H9 (cell line): Measurements from ENCODE around the gene KTN1. TPM values are rescaled to one million over a fixed set of nuclear protein-coding genes. Genes with fewer than 3 reads are reported as not detected.

Source experiments
- DNase-seq: peaks from one replicate; pipeline ENCODE4 v3.0.0-alpha.2; 2017
- H2AFZ ChIP-seq: one replicate; pipeline ENCODE4 v1.6.1; 2013; ENCODE audit warnings: mild to moderate bottlenecking, low read length, control low read depth, moderate library complexity
- H2AK5ac ChIP-seq: 2 replicates; pipeline ENCODE4 v1.6.1; 2013; ENCODE audit warnings: low read length, control low read depth, mixed read lengths; ENCODE audit not compliant: insufficient read length
- H2BK120ac ChIP-seq: one replicate; pipeline ENCODE4 v1.6.1; 2013; ENCODE audit warnings: low read depth, mild to moderate bottlenecking, low read length, control low read depth, inconsistent platforms; ENCODE audit not compliant: poor library complexity, severe bottlenecking
- H2BK12ac ChIP-seq: 2 replicates; pipeline ENCODE4 v1.6.1; 2013; ENCODE audit warnings: low read length, control low read depth, mixed read lengths, low read depth; ENCODE audit not compliant: insufficient read length
- H2BK15ac ChIP-seq: 2 replicates; pipeline ENCODE4 v1.6.1; 2013; ENCODE audit warnings: low read depth, low read length, control low read depth
- H2BK20ac ChIP-seq: one replicate; pipeline ENCODE4 v1.6.1; 2013; ENCODE audit warnings: low read depth, mild to moderate bottlenecking, low read length, control low read depth, inconsistent platforms; ENCODE audit not compliant: poor library complexity, severe bottlenecking
- H2BK5ac ChIP-seq: 2 replicates; pipeline ENCODE4 v1.6.1; 2013; ENCODE audit warnings: low read length, control low read depth, mixed read lengths; ENCODE audit not compliant: insufficient read length
- H3K14ac ChIP-seq: 2 replicates; pipeline ENCODE4 v1.6.1; 2013; ENCODE audit warnings: low read length, control low read depth; ENCODE audit not compliant: insufficient read depth
- H3K18ac ChIP-seq: 2 replicates; pipeline ENCODE4 v1.6.1; 2013; ENCODE audit warnings: low read depth, mild to moderate bottlenecking, mixed read lengths, low read length, control low read depth; ENCODE audit not compliant: insufficient read length
- H3K23ac ChIP-seq: 2 replicates; pipeline ENCODE4 v1.6.1; 2013; ENCODE audit warnings: low read length, control low read depth, mixed read lengths, low read depth; ENCODE audit not compliant: insufficient read length
- H3K23me2 ChIP-seq: 2 replicates; pipeline ENCODE4 v1.6.1; 2013; ENCODE audit warnings: low read depth, mild to moderate bottlenecking, mixed read lengths, low read length, control low read depth; ENCODE audit not compliant: insufficient read length, poor library complexity, severe bottlenecking
- H3K27ac ChIP-seq: 2 replicates; pipeline ENCODE4 v1.5.1; 2013; ENCODE audit warnings: low read length, control low read depth, mixed read lengths, low read depth; ENCODE audit not compliant: insufficient read length
- H3K27me3 ChIP-seq: 2 replicates; pipeline ENCODE4 v1.6.1; 2013; ENCODE audit warnings: low read length, control low read depth, inconsistent platforms; ENCODE audit not compliant: insufficient read depth
- H3K4ac ChIP-seq: 2 replicates; pipeline ENCODE4 v1.6.1; 2013; ENCODE audit warnings: low read depth, mild to moderate bottlenecking, control low read depth, inconsistent platforms, low read length, moderate library complexity
- H3K4me1 ChIP-seq: 2 replicates; pipeline ENCODE4 v1.6.1; 2013; ENCODE audit warnings: low read length, control low read depth, inconsistent platforms; ENCODE audit not compliant: insufficient read depth
- H3K4me2 ChIP-seq: 2 replicates; pipeline ENCODE4 v1.6.1; 2013; ENCODE audit warnings: low read length, control low read depth, mixed read lengths; ENCODE audit not compliant: insufficient read length, insufficient read depth
- H3K56ac ChIP-seq: 2 replicates; pipeline ENCODE4 v1.6.1; 2013; ENCODE audit warnings: low read depth, mild to moderate bottlenecking, mixed read lengths, low read length, control low read depth; ENCODE audit not compliant: insufficient read length
- H3K79me1 ChIP-seq: 2 replicates; pipeline ENCODE4 v1.6.1; 2013; ENCODE audit warnings: low read depth, mild to moderate bottlenecking, moderate library complexity, low read length, control low read depth, inconsistent platforms; ENCODE audit not compliant: insufficient read depth, poor library complexity, severe bottlenecking
- H3K79me2 ChIP-seq: 2 replicates; pipeline ENCODE4 v1.6.1; 2013; ENCODE audit warnings: low read length, control low read depth, inconsistent platforms; ENCODE audit not compliant: insufficient read depth
- H3K9ac ChIP-seq: 2 replicates; pipeline ENCODE4 v1.6.1; 2013; ENCODE audit warnings: low read length, control low read depth, mixed read lengths; ENCODE audit not compliant: insufficient read length; ENCODE audit errors: extremely low read depth
- H3K9me3 ChIP-seq: one replicate; pipeline ENCODE4 v1.6.1; 2013; ENCODE audit warnings: low read depth, low read length, inconsistent platforms; ENCODE audit not compliant: control insufficient read depth
- H3T11ph ChIP-seq: one replicate; pipeline ENCODE4 v1.6.1; 2013; ENCODE audit warnings: mild to moderate bottlenecking, low read length, control low read depth, inconsistent platforms
- H4K20me1 ChIP-seq: one replicate; pipeline ENCODE4 v1.6.1; 2013; ENCODE audit not compliant: control insufficient read depth, insufficient read length, insufficient read depth
- H4K5ac ChIP-seq: 2 replicates; pipeline ENCODE4 v1.6.1; 2013; ENCODE audit warnings: low read depth, mild to moderate bottlenecking, mixed read lengths, low read length, control low read depth; ENCODE audit not compliant: insufficient read length
- H4K8ac ChIP-seq: replicated peaks from 2 replicates; pipeline ENCODE4 v1.6.1; 2013; ENCODE audit warnings: low read length, control low read depth, mixed read lengths, low read depth; ENCODE audit not compliant: insufficient read length
- H4K91ac ChIP-seq: 2 replicates; pipeline ENCODE4 v1.6.1; 2013; ENCODE audit warnings: low read depth, mild to moderate bottlenecking, moderate library complexity, mixed read lengths, low read length, control low read depth; ENCODE audit not compliant: insufficient read length
- H3K27ac Mint-ChIP-seq, 3 experiments: 2 replicates in 2 of 3; 3 replicates in 1 of 3; pipeline ENCODE4 v1.8.0; 2020 to 2021; ENCODE audit warnings: mixed read lengths in 3 of 3, mild to moderate bottlenecking in 1 of 3, moderate library complexity in 1 of 3
- H3K27me3 Mint-ChIP-seq: 2 replicates; pipeline ENCODE4 v1.8.0; 2021; ENCODE audit warnings: low read depth, mild to moderate bottlenecking, moderate library complexity, mixed read lengths
- H3K36me3 Mint-ChIP-seq, 3 experiments: 2 replicates in 2 of 3; 3 replicates in 1 of 3; pipeline ENCODE4 v1.8.0; 2020 to 2021; ENCODE audit warnings: low read depth in 3 of 3, mixed read lengths in 3 of 3; ENCODE audit not compliant: insufficient read depth in 1 of 3
- H3K4me1 Mint-ChIP-seq, 2 experiments: 2 replicates each; pipeline ENCODE4 v1.8.0; 2020; ENCODE audit warnings: mixed read lengths in 2 of 2
- H3K4me3 Mint-ChIP-seq, 2 experiments: 2 replicates in 1 of 2; 3 replicates in 1 of 2; pipeline ENCODE4 v1.8.0; 2020 to 2021; ENCODE audit warnings: mild to moderate bottlenecking in 2 of 2, mixed read lengths in 2 of 2, moderate library complexity in 1 of 2
- H3K9me3 Mint-ChIP-seq, 2 experiments: 2 replicates in 1 of 2; 3 replicates in 1 of 2; pipeline ENCODE4 v1.8.0; 2020; ENCODE audit warnings: mild to moderate bottlenecking in 2 of 2, mixed read lengths in 2 of 2, moderate library complexity in 1 of 2
- WGBS: extraction: QIAGEN DNeasy Blood & Tissue Kit; methylation state at CpG from one replicate; pipeline ENCODE4 v1.1.7; 2013; ENCODE audit warnings: missing lambda C conversion rate, low lambda C conversion rate, mixed read lengths; ENCODE audit not compliant: insufficient read length; ENCODE audit errors: extremely low coverage; 5-methylcytosine and 5-hydroxymethylcytosine counted together
- total RNA-seq: library from RNA; stranded (reverse); gene quantifications from 2 replicates; pipeline ENCODE4 v1.2.1, GENCODE V29; 2021
- TF ChIP-seq, protein P1 (sequence below): fragments of 200-600 bp; sonication (generic); conservative IDR thresholded peaks from 3 replicates; pipeline ENCODE4 v1.8.0; 2021; ENCODE audit warnings: antibody characterized with exemption, mild to moderate bottlenecking

KTN1 gene
- total RNA-seq, 1 experiment from 2014 or later = 128 TPM

DNA sequence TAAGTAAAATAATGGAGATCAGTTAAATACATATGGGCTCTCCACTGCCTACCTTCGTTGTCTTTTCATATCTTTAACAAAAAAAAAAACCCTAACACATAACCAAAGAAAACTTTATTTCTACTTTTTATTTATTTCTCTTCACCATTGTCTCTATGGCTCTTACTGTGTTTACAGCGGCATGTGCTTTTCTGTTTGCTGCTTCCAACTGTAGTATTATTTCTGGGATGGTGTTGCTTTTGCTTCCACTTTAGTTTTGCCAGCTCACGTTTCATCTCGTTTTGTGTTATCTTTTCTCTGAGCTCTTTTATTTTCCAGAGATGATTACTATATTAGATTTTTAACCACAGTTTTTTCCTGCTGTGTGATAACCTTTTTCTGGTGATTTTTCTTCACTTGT is 46.1 kb downstream of the KTN1 start:
- H3K27me3 ChIP-seq = no peaks in the 10 kb centered on the region
- H3K4me1 ChIP-seq = no peaks in the 10 kb centered on the region
- no peak overlapping the region for H2BK5ac ChIP-seq
- no peak overlapping the region for H3K4ac ChIP-seq
- no peak overlapping the region for H2BK15ac ChIP-seq
- peaks cover 24 to 72% (median 49%) of the 10 kb centered on the region in 3 experiments for H3K36me3 Mint-ChIP-seq
- no peaks in the 10 kb centered on the region for H3K79me2 ChIP-seq
- H3K9ac ChIP-seq = no peak overlapping the region
- H2AFZ ChIP-seq = no peak overlapping the region
- H2BK12ac ChIP-seq = no peak overlapping the region
- H3K79me1 ChIP-seq = no peaks in the 10 kb centered on the region
- no peaks in the 10 kb centered on the region for H3K9me3 ChIP-seq
- H3K27me3 Mint-ChIP-seq = no peaks in the 10 kb centered on the region
- H4K8ac ChIP-seq = no peak overlapping the region
- no peak overlapping the region for H2AK5ac ChIP-seq
- H3K27ac ChIP-seq = no peak overlapping the region
- H3K4me3 Mint-ChIP-seq = no peak overlapping the region
- H2BK20ac ChIP-seq = no peak overlapping the region
- TF ChIP-seq, protein P1, sequence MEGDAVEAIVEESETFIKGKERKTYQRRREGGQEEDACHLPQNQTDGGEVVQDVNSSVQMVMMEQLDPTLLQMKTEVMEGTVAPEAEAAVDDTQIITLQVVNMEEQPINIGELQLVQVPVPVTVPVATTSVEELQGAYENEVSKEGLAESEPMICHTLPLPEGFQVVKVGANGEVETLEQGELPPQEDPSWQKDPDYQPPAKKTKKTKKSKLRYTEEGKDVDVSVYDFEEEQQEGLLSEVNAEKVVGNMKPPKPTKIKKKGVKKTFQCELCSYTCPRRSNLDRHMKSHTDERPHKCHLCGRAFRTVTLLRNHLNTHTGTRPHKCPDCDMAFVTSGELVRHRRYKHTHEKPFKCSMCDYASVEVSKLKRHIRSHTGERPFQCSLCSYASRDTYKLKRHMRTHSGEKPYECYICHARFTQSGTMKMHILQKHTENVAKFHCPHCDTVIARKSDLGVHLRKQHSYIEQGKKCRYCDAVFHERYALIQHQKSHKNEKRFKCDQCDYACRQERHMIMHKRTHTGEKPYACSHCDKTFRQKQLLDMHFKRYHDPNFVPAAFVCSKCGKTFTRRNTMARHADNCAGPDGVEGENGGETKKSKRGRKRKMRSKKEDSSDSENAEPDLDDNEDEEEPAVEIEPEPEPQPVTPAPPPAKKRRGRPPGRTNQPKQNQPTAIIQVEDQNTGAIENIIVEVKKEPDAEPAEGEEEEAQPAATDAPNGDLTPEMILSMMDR = no peak
- no peak overlapping the region for H3K4me2 ChIP-seq
- WGBS = no CpG with 5 or more reads among the region's 4 CpGs
- H3K14ac ChIP-seq = no peak overlapping the region
- no peaks in the 10 kb centered on the region for H4K20me1 ChIP-seq
- H3T11ph ChIP-seq = no peak overlapping the region
- no peak overlapping the region for H2BK120ac ChIP-seq
- no peaks in the 10 kb centered on the region for H3K23me2 ChIP-seq
- H4K91ac ChIP-seq = no peak overlapping the region
- peak overlapping the region; percentile 1 to 54 (median 49); a peak in 4 of 7 replicates for H3K27ac Mint-ChIP-seq
- H3K9me3 Mint-ChIP-seq = peaks cover 0 to under 1% of the 10 kb centered on the region in 2 experiments; a peak in 2 of 5 replicates
- no peak overlapping the region for H4K5ac ChIP-seq
- peaks cover 8 to 11% of the 10 kb centered on the region in 2 experiments for H3K4me1 Mint-ChIP-seq
- H3K23ac ChIP-seq = no peak overlapping the region
- no peak for DNase-seq
- H3K56ac ChIP-seq = no peak overlapping the region
- H3K18ac ChIP-seq = no peak overlapping the region
